WTC11 (cell line): ENCODE data around the gene GNAZ. TPM values are rescaled to one million over a fixed set of nuclear protein-coding genes. Genes with fewer than 3 reads are reported as not detected.

Experiments
- ATAC-seq: fragments of 200-7000 bp; cut with Tn5 transposase; 2 replicates; pipeline ENCODE4 v1.10.0; 2021; ENCODE audit warnings: mild to moderate bottlenecking, moderate library complexity
- CTCF ChIA-PET: fragments of 300-600 bp; sonication (Branson Sonifier 250); formaldehyde crosslinking; loops from one replicate; lab custom pipeline; 2021; ENCODE audit warnings: antibody characterized with exemption; lab: Charles Lee
- POLR2A ChIA-PET: fragments of 350-600 bp; sonication (Branson Sonifier 250); formaldehyde crosslinking; loops from one replicate; lab custom pipeline; 2021; ENCODE audit warnings: antibody characterized with exemption; lab: Charles Lee
- DNase-seq: peaks from one replicate; pipeline ENCODE4 v3.0.0; 2021; ENCODE audit warnings: low spot score
- H3K27ac Mint-ChIP-seq: 2 replicates; pipeline ENCODE4 v1.8.0; 2021; ENCODE audit warnings: mixed read lengths
- H3K27me3 Mint-ChIP-seq: 2 replicates; pipeline ENCODE4 v1.8.0; 2021; ENCODE audit warnings: low read depth, mild to moderate bottlenecking, moderate library complexity, mixed read lengths
- H3K36me3 Mint-ChIP-seq: 2 replicates; pipeline ENCODE4 v1.8.0; 2021; ENCODE audit warnings: mixed read lengths
- H3K4me1 Mint-ChIP-seq: 2 replicates; pipeline ENCODE4 v1.8.0; 2022; ENCODE audit warnings: mixed read lengths
- H3K4me3 Mint-ChIP-seq: 2 replicates; pipeline ENCODE4 v1.8.0; 2021; ENCODE audit warnings: mild to moderate bottlenecking, moderate library complexity, mixed read lengths
- H3K9me3 Mint-ChIP-seq: 2 replicates; pipeline ENCODE4 v1.8.0; 2021; ENCODE audit warnings: mixed read lengths
- ARID4B ChIP-seq: sonication (generic); formaldehyde crosslinking; IDR thresholded peaks from 2 replicates; pipeline ENCODE4 v1.8.0; 2023; ENCODE audit warnings: missing genetic modification reagents, mild to moderate bottlenecking, borderline replicate concordance
- CBFB ChIP-seq: sonication (generic); formaldehyde crosslinking; IDR thresholded peaks from 2 replicates; pipeline ENCODE4 v1.8.1; 2022; ENCODE audit warnings: mild to moderate bottlenecking, low read depth, missing genetic modification reagents
- ELF4 ChIP-seq: sonication (generic); formaldehyde crosslinking; IDR thresholded peaks from 2 replicates; pipeline ENCODE4 v1.8.1; 2022; ENCODE audit warnings: low read depth, mild to moderate bottlenecking, moderate library complexity, missing genetic modification reagents
- FOXP1 ChIP-seq: sonication (generic); formaldehyde crosslinking; IDR thresholded peaks from 2 replicates; pipeline ENCODE4 v1.8.0; 2022; ENCODE audit warnings: missing genetic modification reagents, mild to moderate bottlenecking, moderate library complexity, borderline replicate concordance
- JAZF1 ChIP-seq: fragments of 250-450 bp; sonication (Bioruptor Pico); IDR thresholded peaks from 2 replicates; pipeline ENCODE4 v1.9.0; 2021; ENCODE audit warnings: moderate library complexity, mild to moderate bottlenecking, inconsistent platforms
- NR1H2 ChIP-seq: sonication (generic); formaldehyde crosslinking; IDR thresholded peaks from 2 replicates; pipeline ENCODE4 v1.9.0; 2021; ENCODE audit warnings: mild to moderate bottlenecking, moderate library complexity, missing genetic modification reagents
- RELA ChIP-seq: sonication (generic); formaldehyde crosslinking; IDR thresholded peaks from 2 replicates; pipeline ENCODE4 v1.8.1; 2022; ENCODE audit warnings: missing genetic modification reagents, mild to moderate bottlenecking, borderline replicate concordance
- ZNF121 ChIP-seq: sonication (generic); formaldehyde crosslinking; IDR thresholded peaks from 2 replicates; pipeline ENCODE4 v1.8.0; 2023; ENCODE audit warnings: missing genetic modification reagents
- ZNF232 ChIP-seq: sonication (generic); formaldehyde crosslinking; IDR thresholded peaks from 2 replicates; pipeline ENCODE4 v1.8.0; 2022; ENCODE audit warnings: mild to moderate bottlenecking, missing genetic modification reagents
- ZNF263 ChIP-seq: sonication (generic); formaldehyde crosslinking; IDR thresholded peaks from 2 replicates; pipeline ENCODE4 v1.8.1; 2022; ENCODE audit warnings: low read depth, mild to moderate bottlenecking, moderate library complexity, missing genetic modification reagents
- ZNF317 ChIP-seq: sonication (generic); formaldehyde crosslinking; IDR thresholded peaks from 2 replicates; pipeline ENCODE4 v1.8.1; 2023; ENCODE audit warnings: low read depth, mild to moderate bottlenecking, moderate library complexity, missing genetic modification reagents, borderline replicate concordance
- ZNF532 ChIP-seq: fragments of 250-450 bp; sonication (Bioruptor Pico); IDR thresholded peaks from 2 replicates; pipeline ENCODE4 v1.9.0; 2021; ENCODE audit warnings: mild to moderate bottlenecking, borderline replicate concordance
- total RNA-seq: library from RNA; stranded (reverse); gene quantifications from 3 replicates; pipeline ENCODE4 v1.2.3, GENCODE V29; 2021
- TF ChIP-seq, protein P1 (sequence below): sonication (generic); formaldehyde crosslinking; IDR thresholded peaks from 2 replicates; pipeline ENCODE4 v1.8.0; 2022; ENCODE audit warnings: mild to moderate bottlenecking, missing genetic modification reagents
- TF ChIP-seq, protein P2 (sequence below): sonication (generic); formaldehyde crosslinking; IDR thresholded peaks from 2 replicates; pipeline ENCODE4 v1.8.1; 2022; ENCODE audit warnings: mild to moderate bottlenecking, moderate library complexity, missing genetic modification reagents
- TF ChIP-seq, protein P3 (sequence below): sonication (generic); formaldehyde crosslinking; IDR thresholded peaks from 2 replicates; pipeline ENCODE4 v1.8.0; 2022; ENCODE audit warnings: mild to moderate bottlenecking, missing genetic modification reagents
- TF ChIP-seq, protein P4 (sequence below): sonication (generic); formaldehyde crosslinking; conservative IDR thresholded peaks from 2 replicates; pipeline ENCODE4 v1.8.1; 2022; ENCODE audit warnings: mild to moderate bottlenecking, missing genetic modification reagents

Gene GNAZ
- total RNA-seq, 1 experiment from 2014 or later = 9.9 TPM

GRCh38 chr22:23053912-23054530 lies 16.3 kb upstream of the GNAZ start:
- ChIA-PET CTCF (no interaction called here), POLR2A (no interaction called here)
- Mint-ChIP-seq H3K4me3 (no peak overlapping the region), H3K4me1 (no peaks in the 10 kb centered on the region), H3K36me3 (no peaks in the 10 kb centered on the region), H3K9me3 (peaks cover 28% of the 10 kb centered on the region), H3K27me3 (peaks cover 29% of the 10 kb centered on the region), H3K27ac (no peak overlapping the region)
- DNase-seq = peak; percentile 3
- TF ChIP-seq, protein P1, sequence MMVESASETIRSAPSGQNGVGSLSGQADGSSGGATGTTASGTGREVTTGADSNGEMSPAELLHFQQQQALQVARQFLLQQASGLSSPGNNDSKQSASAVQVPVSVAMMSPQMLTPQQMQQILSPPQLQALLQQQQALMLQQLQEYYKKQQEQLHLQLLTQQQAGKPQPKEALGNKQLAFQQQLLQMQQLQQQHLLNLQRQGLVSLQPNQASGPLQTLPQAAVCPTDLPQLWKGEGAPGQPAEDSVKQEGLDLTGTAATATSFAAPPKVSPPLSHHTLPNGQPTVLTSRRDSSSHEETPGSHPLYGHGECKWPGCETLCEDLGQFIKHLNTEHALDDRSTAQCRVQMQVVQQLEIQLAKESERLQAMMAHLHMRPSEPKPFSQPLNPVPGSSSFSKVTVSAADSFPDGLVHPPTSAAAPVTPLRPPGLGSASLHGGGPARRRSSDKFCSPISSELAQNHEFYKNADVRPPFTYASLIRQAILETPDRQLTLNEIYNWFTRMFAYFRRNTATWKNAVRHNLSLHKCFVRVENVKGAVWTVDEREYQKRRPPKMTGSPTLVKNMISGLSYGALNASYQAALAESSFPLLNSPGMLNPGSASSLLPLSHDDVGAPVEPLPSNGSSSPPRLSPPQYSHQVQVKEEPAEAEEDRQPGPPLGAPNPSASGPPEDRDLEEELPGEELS (CRISPR knock-in tag) = no peak
- TF ChIP-seq, protein P2, sequence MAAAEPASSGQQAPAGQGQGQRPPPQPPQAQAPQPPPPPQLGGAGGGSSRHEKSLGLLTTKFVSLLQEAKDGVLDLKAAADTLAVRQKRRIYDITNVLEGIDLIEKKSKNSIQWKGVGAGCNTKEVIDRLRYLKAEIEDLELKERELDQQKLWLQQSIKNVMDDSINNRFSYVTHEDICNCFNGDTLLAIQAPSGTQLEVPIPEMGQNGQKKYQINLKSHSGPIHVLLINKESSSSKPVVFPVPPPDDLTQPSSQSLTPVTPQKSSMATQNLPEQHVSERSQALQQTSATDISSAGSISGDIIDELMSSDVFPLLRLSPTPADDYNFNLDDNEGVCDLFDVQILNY = no peak
- TF ChIP-seq CBFB (no peak), FOXP1 (no peak), ZNF232 (CRISPR knock-in tag) (no peak), ZNF263 (CRISPR knock-in tag) (no peak), ARID4B (CRISPR knock-in tag) (no peak), JAZF1 (CRISPR knock-in tag) (no peak), ZNF317 (CRISPR knock-in tag) (no peak), NR1H2 (CRISPR knock-in tag) (no peak), ZNF121 (no peak)
- TF ChIP-seq, protein P3, sequence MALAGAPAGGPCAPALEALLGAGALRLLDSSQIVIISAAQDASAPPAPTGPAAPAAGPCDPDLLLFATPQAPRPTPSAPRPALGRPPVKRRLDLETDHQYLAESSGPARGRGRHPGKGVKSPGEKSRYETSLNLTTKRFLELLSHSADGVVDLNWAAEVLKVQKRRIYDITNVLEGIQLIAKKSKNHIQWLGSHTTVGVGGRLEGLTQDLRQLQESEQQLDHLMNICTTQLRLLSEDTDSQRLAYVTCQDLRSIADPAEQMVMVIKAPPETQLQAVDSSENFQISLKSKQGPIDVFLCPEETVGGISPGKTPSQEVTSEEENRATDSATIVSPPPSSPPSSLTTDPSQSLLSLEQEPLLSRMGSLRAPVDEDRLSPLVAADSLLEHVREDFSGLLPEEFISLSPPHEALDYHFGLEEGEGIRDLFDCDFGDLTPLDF (CRISPR knock-in tag) = no peak
- no peak for ATAC-seq

GRCh38 chr22:23054531-23055257 lies 15.6 kb upstream of the GNAZ start:
- no peak overlapping the region for H3K27ac Mint-ChIP-seq
- no peaks in the 10 kb centered on the region for H3K36me3 Mint-ChIP-seq
- no peak for ATAC-seq
- H3K9me3 Mint-ChIP-seq = peaks cover 21% of the 10 kb centered on the region
- H3K4me1 Mint-ChIP-seq = no peaks in the 10 kb centered on the region
- H3K27me3 Mint-ChIP-seq = peaks cover 29% of the 10 kb centered on the region
- peak; percentile 5 for DNase-seq
- CTCF ChIA-PET = interaction anchor here (0.6 to 1.2 kb wide), 2 partner anchors 95 to 103 kb away, joined by 3 to 4 read pairs; no protein-coding TSS in a partner anchor
- POLR2A ChIA-PET = interaction anchor here (0.6 kb wide), 1 partner anchor 67 kb away, joined by 4 read pairs; no protein-coding TSS in a partner anchor
- H3K4me3 Mint-ChIP-seq = no peak overlapping the region
- TF ChIP-seq, protein P4, sequence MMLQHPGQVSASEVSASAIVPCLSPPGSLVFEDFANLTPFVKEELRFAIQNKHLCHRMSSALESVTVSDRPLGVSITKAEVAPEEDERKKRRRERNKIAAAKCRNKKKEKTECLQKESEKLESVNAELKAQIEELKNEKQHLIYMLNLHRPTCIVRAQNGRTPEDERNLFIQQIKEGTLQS = no peak
- TF ChIP-seq RELA (CRISPR knock-in tag) (no peak), ZNF532 (CRISPR knock-in tag) (no peak), ELF4 (CRISPR knock-in tag) (no peak)
